Keratinocyte (primary cell): Measurements from ENCODE around the gene AKR1B1. TPM values are rescaled to one million over a fixed set of nuclear protein-coding genes. Genes with fewer than 3 reads are reported as not detected.
"Not testable (repeated sequence)": the region's sequence is repeated elsewhere in the genome, so short reads cannot be mapped to it uniquely, and the experiment has no call there.

ENCODE experiments used
- DNase-seq: peaks from one replicate; pipeline ENCODE4 v3.0.0-alpha.2; 2011; ENCODE audit warnings: low read depth, missing footprints, low spot score
- FAIRE-seq: peaks from 2 replicates; lab custom pipeline; 2011; peaks lifted over from hg19 to GRCh38; lab: Jason Lieb, UNC
- H2AFZ ChIP-seq: 2 replicates; pipeline ENCODE4 v1.6.0; 2012; ENCODE audit warnings: low read length, control low read depth, inconsistent platforms; ENCODE audit not compliant: control insufficient read depth
- H3K27ac ChIP-seq: 2 replicates; pipeline ENCODE4 v1.5.1; 2011; ENCODE audit warnings: low read length; ENCODE audit not compliant: control insufficient read depth, insufficient read depth
- H3K27me3 ChIP-seq: 3 replicates; pipeline ENCODE4 v1.6.0; 2011; ENCODE audit warnings: low read length; ENCODE audit not compliant: control insufficient read depth, insufficient read depth; ENCODE audit errors: extremely low read depth
- H3K36me3 ChIP-seq, 2 experiments: 2 replicates in 1 of 2; 3 replicates in 1 of 2; pipeline ENCODE4 v1.5.1; 2011; ENCODE audit warnings: low read length in 2 of 2, mild to moderate bottlenecking in 1 of 2; ENCODE audit not compliant: control insufficient read depth in 2 of 2, insufficient read depth in 2 of 2; ENCODE audit errors: extremely low read depth in 1 of 2
- H3K4me1 ChIP-seq: 3 replicates; pipeline ENCODE4 v1.5.1; 2011; ENCODE audit warnings: low read length; ENCODE audit not compliant: control insufficient read depth, insufficient read depth; ENCODE audit errors: extremely low read depth
- H3K4me2 ChIP-seq: 3 replicates; pipeline ENCODE4 v1.6.0; 2011; ENCODE audit warnings: low read depth, low read length; ENCODE audit not compliant: control insufficient read depth, insufficient read depth; ENCODE audit errors: extremely low read depth
- H3K4me3 ChIP-seq, 3 experiments: fragments of 200-600 bp in 1 of 3; sonication (generic) in 1 of 3; 2 replicates in 2 of 3; 3 replicates in 1 of 3; pipeline ENCODE4 v1.5.1; 2011 to 2016; ENCODE audit warnings: low read length in 3 of 3, mild to moderate bottlenecking in 3 of 3, control low read depth in 2 of 3, inconsistent platforms in 1 of 3, low read depth in 1 of 3, mixed read lengths in 1 of 3, mixed run types in 1 of 3, moderate library complexity in 1 of 3; ENCODE audit not compliant: control insufficient read depth in 2 of 3, insufficient read depth in 2 of 3; ENCODE audit errors: extremely low read depth in 1 of 3
- H3K79me2 ChIP-seq: 2 replicates; pipeline ENCODE4 v1.6.0; 2012; ENCODE audit warnings: low read length; ENCODE audit not compliant: control insufficient read depth, insufficient read depth
- H3K9ac ChIP-seq: 3 replicates; pipeline ENCODE4 v1.6.0; 2011; ENCODE audit warnings: low read length; ENCODE audit not compliant: control insufficient read depth, insufficient read depth; ENCODE audit errors: extremely low read depth
- H3K9me1 ChIP-seq: 3 replicates; pipeline ENCODE4 v1.6.0; 2011; ENCODE audit warnings: low read length; ENCODE audit not compliant: control insufficient read depth, insufficient read depth; ENCODE audit errors: extremely low read depth
- H3K9me3 ChIP-seq: 2 replicates; pipeline ENCODE4 v1.5.1; 2012; ENCODE audit warnings: low read depth, low read length; ENCODE audit not compliant: control insufficient read depth
- H4K20me1 ChIP-seq: 3 replicates; pipeline ENCODE4 v1.6.0; 2011; ENCODE audit warnings: low read length; ENCODE audit not compliant: control insufficient read depth, insufficient read depth; ENCODE audit errors: extremely low read depth
- CTCF ChIP-seq, 3 experiments: IDR thresholded peaks in 1 of 3; conservative IDR thresholded peaks in 1 of 3; optimal IDR thresholded peaks in 1 of 3; 2 replicates in 2 of 3; 3 replicates in 1 of 3; pipeline versions ENCODE3 to v1.5.1; 2011; ENCODE audit warnings: low read length in 3 of 3, mild to moderate bottlenecking in 3 of 3, moderate library complexity in 2 of 3, control low read depth in 1 of 3, inconsistent platforms in 1 of 3; ENCODE audit not compliant: insufficient read depth in 2 of 3; ENCODE audit errors: extremely low read depth in 1 of 3
- EZH2 ChIP-seq: IDR thresholded peaks from one replicate; pipeline ENCODE4 v1.6.1; 2012; ENCODE audit warnings: inconsistent platforms, mild to moderate bottlenecking, low read length, moderate library complexity
- dilution Hi-C: fragments of 300-500 bp; cut with MboI; formaldehyde crosslinking; loops from one replicate; pipeline ENCODE4 v1.7.0; 2020; ENCODE audit warnings: low sequenced_read_pairs; ENCODE audit not compliant: extremely low pct_ligation_motif_present
- polyA plus RNA-seq, 5 experiments: library from polyadenylated mRNA; depleted of rRNA in 3 of 5; stranded (reverse) in 3 of 5; stranded (forward) in 1 of 5; unstranded in 1 of 5; fragments of >200 nt; gene quantifications; 1 replicate in 1 of 5; 2 replicates in 3 of 5; 3 replicates in 1 of 5; pipeline versions ENCODE4 v1.2.1 to v1.2.3, GENCODE V29; 2011 to 2012; ENCODE audit warnings: missing spikeins in 2 of 5, low read depth in 1 of 5, low replicate concordance in 1 of 5

Gene AKR1B1
- polyA plus RNA-seq, 1 donor (not counting 4 experiments of a cell fraction or from before 2014, with no cell fraction given) = 139 TPM

- H3K27me3 ChIP-seq = peaks cover 3% of the 10 kb centered on the region
- no peaks in the 10 kb centered on the region for H4K20me1 ChIP-seq
- H3K9ac ChIP-seq = no peak overlapping the region
- no peaks in the 10 kb centered on the region for H3K4me1 ChIP-seq
- dilution Hi-C loops = no loop called here
- H3K4me3 ChIP-seq = no peak overlapping the region
- no peaks in the 10 kb centered on the region for H3K79me2 ChIP-seq
- no peak for FAIRE-seq
- H3K9me1 ChIP-seq = no peaks in the 10 kb centered on the region
- H3K4me2 ChIP-seq = no peak overlapping the region
- no peak overlapping the region for H2AFZ ChIP-seq
- no peaks in the 10 kb centered on the region for H3K36me3 ChIP-seq
- H3K9me3 ChIP-seq = no peaks in the 10 kb centered on the region
- no peak overlapping the region for H3K27ac ChIP-seq
- no peak for TF ChIP-seq EZH2
- TF ChIP-seq CTCF (optimal IDR thresholded peaks at IDR 0.05 in 1 of 3, IDR thresholded peaks at IDR 0.05 in 1 of 3, conservative IDR thresholded peaks at IDR 0.05 in 1 of 3; ENCODE audit: extremely low read depth in 1 of 3, insufficient read depth in 2 of 3, low read length in 3 of 3) = no peak
- DNase-seq = no peak
Observed at GRCh38 chr7:134495546-134495945, 36.6 kb upstream of the AKR1B1 start.

GRCh38 chr7:134493091-134493490, 34.2 kb upstream of the AKR1B1 start:
- no peaks in the 10 kb centered on the region for H3K36me3 ChIP-seq
- no peaks in the 10 kb centered on the region for H3K9me1 ChIP-seq
- no peak overlapping the region for H2AFZ ChIP-seq
- no peaks in the 10 kb centered on the region for H3K9me3 ChIP-seq
- DNase-seq (no peak), FAIRE-seq (no peak)
- no peak overlapping the region for H3K4me3 ChIP-seq
- TF ChIP-seq CTCF (optimal IDR thresholded peaks at IDR 0.05 in 1 of 3, IDR thresholded peaks at IDR 0.05 in 1 of 3, conservative IDR thresholded peaks at IDR 0.05 in 1 of 3; ENCODE audit: extremely low read depth in 1 of 3, insufficient read depth in 2 of 3, low read length in 3 of 3) (no peak), EZH2 (no peak)
- H3K9ac ChIP-seq = no peak overlapping the region
- H4K20me1 ChIP-seq = no peaks in the 10 kb centered on the region
- no peak overlapping the region for H3K4me2 ChIP-seq
- no peaks in the 10 kb centered on the region for H3K4me1 ChIP-seq
- H3K79me2 ChIP-seq = no peaks in the 10 kb centered on the region
- dilution Hi-C loops = no loop called here
- H3K27ac ChIP-seq = no peak overlapping the region
- H3K27me3 ChIP-seq = peaks cover 3% of the 10 kb centered on the region

GRCh38 chr7:134487721-134488120, 28.8 kb upstream of the AKR1B1 start:
- H3K27ac ChIP-seq, H3K9me1 ChIP-seq, H3K4me3 ChIP-seq, H3K36me3 ChIP-seq, DNase-seq, FAIRE-seq, H2AFZ ChIP-seq, H3K27me3 ChIP-seq, H3K9ac ChIP-seq, H3K9me3 ChIP-seq, dilution Hi-C loops, H4K20me1 ChIP-seq, H3K4me2 ChIP-seq, H3K4me1 ChIP-seq, H3K79me2 ChIP-seq: not testable (repeated sequence)
